GM12872 (cell line): ENCODE data around the gene CORO2B.

ENCODE experiments used
- CTCF ChIP-seq: IDR thresholded peaks from 3 replicates; pipeline ENCODE4 v1.5.1; 2011; ENCODE audit warnings: low read depth, mild to moderate bottlenecking, low read length, moderate library complexity; ENCODE audit not compliant: insufficient read depth

Gene CORO2B

GRCh38 chr15:68640791-68641331, 62.1 kb downstream of the CORO2B start:
- no peak for TF ChIP-seq CTCF

- no peak for TF ChIP-seq CTCF
These were observed 62.6 kb downstream of the CORO2B start for GRCh38 chr15:68641376-68641775.

- TF ChIP-seq CTCF = no peak
These were observed 63.7 kb downstream of the CORO2B start for GRCh38 chr15:68642491-68642845.

- no peak for TF ChIP-seq CTCF
These were observed 64.5 kb downstream of the CORO2B start for GRCh38 chr15:68643216-68643830.

- no peak for TF ChIP-seq CTCF
These were observed 65.5 kb downstream of the CORO2B start for GRCh38 chr15:68644083-68644904.

- TF ChIP-seq CTCF = no peak
These were observed 66.2 kb downstream of the CORO2B start for GRCh38 chr15:68644996-68645395.

- TF ChIP-seq CTCF = no peak
These were observed 67.4 kb downstream of the CORO2B start for GRCh38 chr15:68646156-68646555.
